T-helper 17 cell (primary cell): ENCODE data around the gene JAKMIP1. TPM values are rescaled to one million over a fixed set of nuclear protein-coding genes. Genes with fewer than 3 reads are reported as not detected.

Experiments used
- ATAC-seq: fragments of 150-1000 bp; cut with Tn5 transposase; 2 replicates; pipeline ENCODE4 v1.10.0; 2021; ENCODE audit warnings: mild to moderate bottlenecking, moderate library complexity
- DNase-seq, 3 donors: peaks; one replicate each; pipeline versions ENCODE4 v3.0.0 to v3.0.0-alpha.2; 2020 to 2021
- H3K9me3 ChIP-seq: one replicate; pipeline ENCODE4 v1.7.0; 2013; ENCODE audit warnings: low read length, mild to moderate bottlenecking; ENCODE audit not compliant: control insufficient read depth, poor library complexity, severe bottlenecking
- H3K27ac Mint-ChIP-seq: one replicate; pipeline ENCODE4 v1.8.0; 2022; ENCODE audit warnings: mild to moderate bottlenecking, moderate library complexity, mixed read lengths
- H3K27me3 Mint-ChIP-seq: one replicate; pipeline ENCODE4 v1.8.0; 2022; ENCODE audit warnings: mixed read lengths
- H3K36me3 Mint-ChIP-seq: one replicate; pipeline ENCODE4 v1.8.0; 2022; ENCODE audit warnings: low read depth, mixed read lengths
- H3K4me1 Mint-ChIP-seq: one replicate; pipeline ENCODE4 v1.8.0; 2022; ENCODE audit warnings: mild to moderate bottlenecking, mixed read lengths
- H3K4me3 Mint-ChIP-seq: one replicate; pipeline ENCODE4 v1.8.0; 2022; ENCODE audit warnings: mild to moderate bottlenecking, moderate library complexity, mixed read lengths
- total RNA-seq, 4 donors: library from RNA in 2 of 4; stranded (reverse) in 2 of 4; gene quantifications; one replicate each; pipeline ENCODE4 v1.2.3 and lab custom pipeline; 2022 to 2026

Gene JAKMIP1
- total RNA-seq, 2 donors from 2014 or later, result 8.5 to 16.8 TPM

GRCh38 chr4:6175426-6175825 is 24.9 kb downstream of the JAKMIP1 start:
- Mint-ChIP-seq H3K36me3 (no peaks in the 10 kb centered on the region), H3K27me3 (no peaks in the 10 kb centered on the region), H3K4me3 (no peak overlapping the region), H3K27ac (no peak overlapping the region), H3K4me1 (peaks cover 25% of the 10 kb centered on the region)
- no peak for DNase-seq
- ATAC-seq, result no peak
- H3K9me3 ChIP-seq, result no peaks in the 10 kb centered on the region

GRCh38 chr4:6172927-6173200 is 27.5 kb downstream of the JAKMIP1 start:
- ATAC-seq (no peak), DNase-seq (no peak)
- no peaks in the 10 kb centered on the region for H3K36me3 Mint-ChIP-seq
- peak overlapping the region; percentile 50 for H3K4me3 Mint-ChIP-seq
- peak overlapping the region; percentile 72 for H3K27ac Mint-ChIP-seq
- H3K27me3 Mint-ChIP-seq, result no peaks in the 10 kb centered on the region
- H3K4me1 Mint-ChIP-seq, result peaks cover 13% of the 10 kb centered on the region
- no peaks in the 10 kb centered on the region for H3K9me3 ChIP-seq

DNA sequence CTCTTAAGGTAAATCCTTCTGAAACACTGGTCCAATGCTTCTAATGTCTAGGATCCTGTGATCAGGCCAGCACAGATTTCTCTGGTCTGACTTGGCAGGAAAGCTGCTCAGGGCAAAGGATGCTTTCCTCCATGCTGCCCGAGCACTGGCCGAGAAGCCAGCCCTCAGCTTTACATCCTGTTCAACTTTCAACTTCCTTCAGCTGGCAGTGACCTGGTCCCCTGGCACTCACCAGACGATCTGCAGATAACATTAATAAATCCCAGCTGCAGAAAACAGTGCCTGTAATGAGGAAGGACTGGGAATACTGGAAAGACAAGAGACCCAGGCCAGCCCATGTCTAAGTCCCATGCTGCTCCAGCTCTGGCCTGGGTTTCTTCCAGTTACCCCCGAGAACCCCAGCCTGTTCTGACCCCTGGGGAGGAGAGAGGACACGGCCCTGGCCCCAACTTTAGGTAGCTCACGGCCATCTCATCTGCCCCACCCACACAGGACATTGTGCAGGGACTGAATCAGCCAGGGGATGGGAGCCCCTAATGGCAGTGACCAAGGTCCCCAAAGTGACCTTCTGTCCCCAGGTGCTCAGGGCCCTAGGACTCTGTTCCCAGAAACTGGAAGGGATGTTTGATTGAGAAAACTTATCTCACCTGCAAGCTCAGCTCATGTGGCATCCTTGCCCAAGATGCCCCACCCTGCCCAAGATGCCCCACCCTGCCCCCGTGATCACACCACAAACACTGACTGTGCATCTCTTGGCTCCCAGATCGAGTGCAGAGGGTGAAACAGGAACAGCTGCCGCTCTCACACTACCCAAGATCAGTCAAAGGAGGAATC is 28.0 kb downstream of the JAKMIP1 start:
- H3K4me3 Mint-ChIP-seq, result peak overlapping the region; percentile 50
- H3K36me3 Mint-ChIP-seq, result no peaks in the 10 kb centered on the region
- H3K4me1 Mint-ChIP-seq, result peaks cover 18% of the 10 kb centered on the region
- peak; percentile 79 for ATAC-seq
- H3K9me3 ChIP-seq, result no peaks in the 10 kb centered on the region
- peak in 1 of 3 donors; percentile 17 for DNase-seq
- no peaks in the 10 kb centered on the region for H3K27me3 Mint-ChIP-seq
- peak overlapping the region; percentile 72 for H3K27ac Mint-ChIP-seq

- Mint-ChIP-seq H3K4me1 (peaks cover 20% of the 10 kb centered on the region), H3K4me3 (no peak overlapping the region), H3K36me3 (peaks cover 2% of the 10 kb centered on the region), H3K27me3 (peaks cover 4% of the 10 kb centered on the region), H3K27ac (peak overlapping the region; percentile 27)
- DNase-seq (no peak), ATAC-seq (no peak)
- H3K9me3 ChIP-seq, result no peaks in the 10 kb centered on the region
These were observed 31.1 kb downstream of the JAKMIP1 start for GRCh38 chr4:6169239-6169638.

DNA sequence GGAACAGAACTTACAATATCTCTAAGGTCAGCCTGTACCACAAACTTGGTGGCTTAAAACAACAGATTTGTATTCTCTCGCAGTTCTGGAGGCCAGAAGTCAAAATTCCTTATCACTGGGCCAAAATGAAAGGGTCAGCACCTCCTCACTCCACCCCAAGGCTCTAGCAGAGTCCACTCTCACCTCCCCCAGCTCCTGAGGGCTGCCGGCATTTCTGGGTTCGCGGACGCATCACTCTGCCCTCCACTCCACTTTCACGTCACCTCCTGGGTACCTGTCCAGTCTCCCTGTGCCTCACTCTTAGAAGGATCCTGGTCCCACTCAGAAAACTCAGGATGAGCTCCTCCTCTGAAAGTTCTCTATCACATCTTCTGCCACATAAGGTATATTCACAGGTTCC is 34.6 kb downstream of the JAKMIP1 start:
- ATAC-seq (no peak), DNase-seq (no peak)
- Mint-ChIP-seq H3K4me3 (no peak overlapping the region), H3K27me3 (peaks cover 4% of the 10 kb centered on the region), H3K4me1 (peaks cover 7% of the 10 kb centered on the region), H3K36me3 (peaks cover 2% of the 10 kb centered on the region), H3K27ac (no peak overlapping the region)
- no peaks in the 10 kb centered on the region for H3K9me3 ChIP-seq

DNA sequence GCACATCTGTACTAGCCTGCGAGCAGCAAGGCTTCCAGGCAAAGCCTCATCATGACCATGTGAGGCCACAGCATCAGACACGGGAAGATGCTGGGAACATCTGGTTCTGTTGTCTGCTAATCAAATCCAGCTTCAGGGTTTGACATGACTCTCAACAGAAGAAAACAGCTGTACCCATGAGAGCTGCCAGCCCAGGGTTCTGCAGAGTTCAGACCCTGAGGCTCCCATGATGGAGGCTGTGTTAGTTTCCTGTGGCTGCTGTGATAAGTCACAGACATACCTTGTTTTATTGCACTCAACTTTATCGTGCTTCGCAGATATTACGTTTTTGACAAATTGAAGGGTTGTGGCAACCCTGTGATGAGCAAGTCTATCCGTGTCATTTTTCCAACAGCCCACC is 37.5 kb downstream of the JAKMIP1 start:
- ATAC-seq (no peak), DNase-seq (no peak)
- Mint-ChIP-seq H3K27me3 (peaks cover 4% of the 10 kb centered on the region), H3K27ac (no peak overlapping the region), H3K4me3 (no peak overlapping the region), H3K36me3 (peaks cover 2% of the 10 kb centered on the region), H3K4me1 (peaks cover 13% of the 10 kb centered on the region)
- H3K9me3 ChIP-seq, result no peaks in the 10 kb centered on the region

- H3K4me1 Mint-ChIP-seq, result peaks cover 6% of the 10 kb centered on the region
These were observed 38.4 kb downstream of the JAKMIP1 start for GRCh38 chr4:6161921-6162464.

GRCh38 chr4:6160536-6160935 is 39.8 kb downstream of the JAKMIP1 start:
- no peak for ATAC-seq

More at GRCh38 chr4:6161921-6162464, 38.4 kb downstream of the JAKMIP1 start:
- DNase-seq (no peak), ATAC-seq (no peak)
- peaks cover 2% of the 10 kb centered on the region for H3K36me3 Mint-ChIP-seq
- no peaks in the 10 kb centered on the region for H3K9me3 ChIP-seq
- H3K27me3 Mint-ChIP-seq, result peaks cover 4% of the 10 kb centered on the region
- H3K27ac Mint-ChIP-seq, result no peak overlapping the region
- no peak overlapping the region for H3K4me3 Mint-ChIP-seq

GRCh38 chr4:6157926-6158325 is 42.4 kb downstream of the JAKMIP1 start:
- DNase-seq, result no peak
- ATAC-seq, result no peak
- no peaks in the 10 kb centered on the region for H3K36me3 Mint-ChIP-seq
- H3K27ac Mint-ChIP-seq, result no peak overlapping the region
- no peaks in the 10 kb centered on the region for H3K27me3 Mint-ChIP-seq
- H3K4me3 Mint-ChIP-seq, result no peak overlapping the region
- H3K9me3 ChIP-seq, result no peaks in the 10 kb centered on the region
- peaks cover 18% of the 10 kb centered on the region for H3K4me1 Mint-ChIP-seq

More at GRCh38 chr4:6160536-6160935, 39.8 kb downstream of the JAKMIP1 start:
- peaks cover 6% of the 10 kb centered on the region for H3K4me1 Mint-ChIP-seq
- H3K27me3 Mint-ChIP-seq, result no peaks in the 10 kb centered on the region
- no peak for DNase-seq
- no peaks in the 10 kb centered on the region for H3K9me3 ChIP-seq
- H3K27ac Mint-ChIP-seq, result no peak overlapping the region
- H3K36me3 Mint-ChIP-seq, result peaks cover 2% of the 10 kb centered on the region
- H3K4me3 Mint-ChIP-seq, result no peak overlapping the region

DNA sequence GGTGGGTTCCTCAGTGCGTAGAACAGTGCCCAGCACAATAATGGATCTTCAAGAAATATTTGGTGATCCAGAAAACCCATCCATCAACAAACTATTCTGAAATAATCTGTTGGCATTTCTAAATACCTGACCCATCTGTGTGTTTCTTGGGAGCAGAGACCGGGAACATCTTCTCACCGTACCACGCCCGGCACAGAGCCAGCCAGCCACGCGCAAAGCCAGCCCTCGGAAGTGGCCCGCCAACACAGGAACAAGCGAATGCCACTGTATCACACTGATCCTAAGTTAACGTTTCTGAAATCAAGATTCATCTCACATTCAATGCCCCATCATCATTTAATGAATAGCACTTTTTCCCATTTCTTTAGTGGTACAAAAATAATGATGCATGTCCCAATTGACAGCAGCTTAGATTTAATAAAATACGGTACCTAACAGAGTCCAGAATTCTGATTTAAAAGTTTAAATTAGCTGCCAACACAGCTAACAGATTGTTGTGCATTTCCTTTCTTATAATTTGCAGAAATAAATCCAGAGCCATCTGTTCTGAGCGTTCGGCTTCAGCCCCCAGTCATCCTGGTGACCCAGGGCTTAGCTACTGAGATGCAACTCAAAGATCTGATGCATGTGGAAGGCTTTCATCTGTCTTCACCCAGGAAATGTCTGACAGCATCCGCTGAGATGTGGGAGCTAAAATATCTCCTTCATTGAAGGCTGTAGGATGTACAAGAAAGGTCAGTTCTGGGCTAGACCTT is 44.2 kb downstream of the JAKMIP1 start:
- DNase-seq, result no peak
- ATAC-seq, result no peak
- Mint-ChIP-seq H3K27me3 (no peaks in the 10 kb centered on the region), H3K4me1 (peaks cover 33% of the 10 kb centered on the region), H3K4me3 (no peak overlapping the region), H3K36me3 (peaks cover 2% of the 10 kb centered on the region), H3K27ac (no peak overlapping the region)
- no peaks in the 10 kb centered on the region for H3K9me3 ChIP-seq

- Mint-ChIP-seq H3K27me3 (no peaks in the 10 kb centered on the region), H3K4me3 (no peak overlapping the region), H3K27ac (peak overlapping the region; percentile 24), H3K4me1 (peaks cover 31% of the 10 kb centered on the region), H3K36me3 (peaks cover 4% of the 10 kb centered on the region)
- ATAC-seq, result no peak
- H3K9me3 ChIP-seq, result no peaks in the 10 kb centered on the region
- no peak for DNase-seq
These were observed 45.5 kb downstream of the JAKMIP1 start for GRCh38 chr4:6154875-6155274.

- Mint-ChIP-seq H3K4me1 (peaks cover 31% of the 10 kb centered on the region), H3K4me3 (no peak overlapping the region), H3K36me3 (peaks cover 5% of the 10 kb centered on the region), H3K27me3 (no peaks in the 10 kb centered on the region), H3K27ac (peak overlapping the region; percentile 79)
- H3K9me3 ChIP-seq, result no peaks in the 10 kb centered on the region
- ATAC-seq, result no peak
- no peak for DNase-seq
These were observed 46.5 kb downstream of the JAKMIP1 start for GRCh38 chr4:6153874-6154273.

- ATAC-seq, result peak; percentile 46
- Mint-ChIP-seq H3K36me3 (peaks cover 5% of the 10 kb centered on the region), H3K27me3 (no peaks in the 10 kb centered on the region), H3K4me3 (peak overlapping the region; percentile 72), H3K27ac (peak overlapping the region; percentile 79), H3K4me1 (peaks cover 31% of the 10 kb centered on the region)
- no peak for DNase-seq
- H3K9me3 ChIP-seq, result no peaks in the 10 kb centered on the region
These were observed 47.3 kb downstream of the JAKMIP1 start for GRCh38 chr4:6152869-6153705.
